Left lung (tissue), 10 donors: ENCODE results near the gene ALK. TPM values are rescaled to one million over a fixed set of nuclear protein-coding genes. Genes with fewer than 3 reads are reported as not detected.

Source experiments
- ATAC-seq: fragments of 200-7000 bp; cut with Tn5 transposase; one replicate; pipeline ENCODE4 v1.9.1; 2020; ENCODE audit warnings: moderate library complexity
- DNase-seq, 4 donors: peaks; one replicate each; pipeline ENCODE4 v3.0.0-alpha.2; 2013 to 2020
- H3K27ac ChIP-seq, 2 donors: fragments of 200-600 bp; sonication (generic) in 1 of 2; one replicate each; pipeline versions ENCODE4 v1.5.0 to v1.8.0; 2020 to 2021
- H3K27me3 ChIP-seq, 2 donors: fragments of 200-600 bp; sonication (generic) in 1 of 2; one replicate each; pipeline versions ENCODE4 v1.5.0 to v1.8.0; 2020 to 2021
- H3K36me3 ChIP-seq, 2 donors: fragments of 200-600 bp; sonication (generic) in 1 of 2; one replicate each; pipeline versions ENCODE4 v1.5.0 to v1.8.0; 2020 to 2021
- H3K4me1 ChIP-seq, 2 donors: fragments of 200-600 bp; one replicate each; pipeline ENCODE4 v1.8.0; 2021
- H3K4me3 ChIP-seq, 2 donors: fragments of 200-600 bp; sonication (generic) in 1 of 2; one replicate each; pipeline versions ENCODE4 v1.5.0 to v1.8.0; 2020 to 2021; ENCODE audit warnings: mild to moderate bottlenecking in 1 of 2
- H3K9me3 ChIP-seq, 2 donors: fragments of 200-600 bp; sonication (generic) in 1 of 2; one replicate each; pipeline versions ENCODE4 v1.5.0 to v1.8.0; 2020 to 2021
- intact Hi-C, 2 donors: fragments of 100-400 bp; cut with DNase I; formaldehyde crosslinking; loops; one replicate each; pipeline versions ENCODE4 v1.11.2 to v1.14.2; 2022
- polyA plus RNA-seq, 6 donors: library from polyadenylated mRNA; unstranded; fragments of 120-200 nt; gene quantifications; one replicate each; pipeline ENCODE4 v1.2.1, GENCODE V29; 2013; ENCODE audit not compliant: insufficient read length in 6 of 6
- total RNA-seq, 2 donors: library from RNA; stranded (reverse); fragmentation: NEBNext Ultra II Directional; extraction: Animal tissue kit (Norgen Biotek cat#: 25700); gene quantifications; one replicate each; pipeline ENCODE4 v1.2.1, GENCODE V29; 2021
- TF ChIP-seq, protein P1 (sequence below), 2 donors: fragments of 200-600 bp; sonication (generic) in 1 of 2; IDR thresholded peaks; one replicate each; pipeline versions ENCODE4 v1.5.0 to v1.8.0; 2021; ENCODE audit warnings: antibody characterized with exemption in 2 of 2
- donor health status: DM: no; HTN: yes; CAD: no.
- donor health status: DM: no; HTN: no; CAD: no.

The ALK gene
- total and polyA plus RNA-seq, 8 donors: 0.06 to 0.70 (median 0.12) TPM; not detected in 2

DNA sequence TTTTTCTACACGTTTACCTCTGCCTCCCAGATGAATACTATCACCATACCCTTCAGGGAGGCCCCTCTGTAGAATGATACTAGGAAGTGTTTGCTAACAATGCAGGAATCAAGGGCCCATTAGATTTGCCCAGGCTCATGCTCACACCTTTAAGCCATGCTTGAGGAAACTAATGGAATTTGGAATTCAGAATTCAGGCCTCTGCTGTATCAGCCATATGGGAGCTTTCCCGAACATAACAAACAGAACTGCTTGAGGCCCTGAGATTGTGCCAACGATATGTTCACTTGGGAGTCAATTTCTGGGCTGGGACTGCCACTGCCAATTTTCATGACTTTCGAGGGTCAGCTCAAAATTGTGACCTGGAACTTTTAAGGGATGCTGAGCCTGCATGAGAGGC, 523.7 kb downstream of the ALK start:
- Histone ChIP-seq H3K36me3 (no peaks in the 10 kb centered on the region), H3K27me3 (peaks cover 0 to 5% of the 10 kb centered on the region in 2 donors), H3K4me1 (no peaks in the 10 kb centered on the region), H3K4me3 (no peak overlapping the region), H3K9me3 (no peaks in the 10 kb centered on the region), H3K27ac (no peak overlapping the region)
- DNase-seq (no peak), ATAC-seq (no peak)
- intact Hi-C loops: no loop called here
- TF ChIP-seq, protein P1, sequence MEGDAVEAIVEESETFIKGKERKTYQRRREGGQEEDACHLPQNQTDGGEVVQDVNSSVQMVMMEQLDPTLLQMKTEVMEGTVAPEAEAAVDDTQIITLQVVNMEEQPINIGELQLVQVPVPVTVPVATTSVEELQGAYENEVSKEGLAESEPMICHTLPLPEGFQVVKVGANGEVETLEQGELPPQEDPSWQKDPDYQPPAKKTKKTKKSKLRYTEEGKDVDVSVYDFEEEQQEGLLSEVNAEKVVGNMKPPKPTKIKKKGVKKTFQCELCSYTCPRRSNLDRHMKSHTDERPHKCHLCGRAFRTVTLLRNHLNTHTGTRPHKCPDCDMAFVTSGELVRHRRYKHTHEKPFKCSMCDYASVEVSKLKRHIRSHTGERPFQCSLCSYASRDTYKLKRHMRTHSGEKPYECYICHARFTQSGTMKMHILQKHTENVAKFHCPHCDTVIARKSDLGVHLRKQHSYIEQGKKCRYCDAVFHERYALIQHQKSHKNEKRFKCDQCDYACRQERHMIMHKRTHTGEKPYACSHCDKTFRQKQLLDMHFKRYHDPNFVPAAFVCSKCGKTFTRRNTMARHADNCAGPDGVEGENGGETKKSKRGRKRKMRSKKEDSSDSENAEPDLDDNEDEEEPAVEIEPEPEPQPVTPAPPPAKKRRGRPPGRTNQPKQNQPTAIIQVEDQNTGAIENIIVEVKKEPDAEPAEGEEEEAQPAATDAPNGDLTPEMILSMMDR (IDR thresholded peaks at IDR 0.05): no peak

DNA sequence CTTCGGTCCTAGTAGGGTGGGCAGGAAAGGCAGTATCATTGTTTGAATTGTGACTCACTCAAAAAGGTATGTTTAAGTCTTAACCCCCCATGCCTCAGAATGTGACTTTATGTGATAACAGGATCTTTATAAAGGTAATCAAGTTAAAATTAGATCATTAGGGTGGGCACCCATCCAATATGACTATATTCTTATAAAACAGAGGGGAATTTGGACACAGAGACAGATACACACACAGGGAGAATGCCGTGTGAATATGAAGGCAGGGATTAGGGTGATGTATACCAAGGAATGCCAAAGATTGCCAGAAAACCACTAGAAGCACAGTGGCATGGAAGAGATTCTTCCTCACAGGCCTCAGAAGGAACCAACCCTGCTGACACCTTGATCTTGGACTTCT, 524.3 kb downstream of the ALK start:
- H3K36me3 ChIP-seq: no peaks in the 10 kb centered on the region
- H3K27ac ChIP-seq: no peak overlapping the region
- TF ChIP-seq, protein P1 (IDR thresholded peaks at IDR 0.05): no peak
- ATAC-seq (no peak), DNase-seq (no peak)
- no peak overlapping the region for H3K4me3 ChIP-seq
- H3K4me1 ChIP-seq: no peaks in the 10 kb centered on the region
- intact Hi-C loops: no loop called here
- peaks cover 0 to 5% of the 10 kb centered on the region in 2 donors for H3K27me3 ChIP-seq
- H3K9me3 ChIP-seq: no peaks in the 10 kb centered on the region

DNA sequence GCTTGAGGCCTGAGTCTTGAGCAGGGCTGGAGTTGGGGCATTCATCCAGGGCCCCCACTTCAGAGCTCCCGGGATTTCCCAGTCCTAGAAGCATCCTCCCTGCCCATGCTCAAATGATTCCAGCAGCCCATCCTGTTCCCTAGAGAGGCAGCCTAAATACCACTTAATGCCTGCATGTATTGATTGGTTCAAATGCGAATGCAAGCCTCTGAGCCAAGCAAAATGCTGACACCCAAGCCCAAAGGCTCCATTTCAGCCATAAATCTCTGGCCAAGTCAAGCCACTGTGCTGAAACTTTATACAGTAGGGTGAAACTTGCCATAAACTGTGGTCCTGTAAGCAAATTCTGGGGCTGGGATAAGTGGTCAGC, 526.4 kb downstream of the ALK start:
- ATAC-seq (no peak), DNase-seq (no peak)
- Histone ChIP-seq H3K4me3 (no peak overlapping the region), H3K4me1 (no peaks in the 10 kb centered on the region), H3K27me3 (peaks cover 0 to 5% of the 10 kb centered on the region in 2 donors), H3K9me3 (no peaks in the 10 kb centered on the region), H3K27ac (no peak overlapping the region), H3K36me3 (no peaks in the 10 kb centered on the region)
- TF ChIP-seq, protein P1 (IDR thresholded peaks at IDR 0.05): no peak
- intact Hi-C loops: no loop called here

DNA sequence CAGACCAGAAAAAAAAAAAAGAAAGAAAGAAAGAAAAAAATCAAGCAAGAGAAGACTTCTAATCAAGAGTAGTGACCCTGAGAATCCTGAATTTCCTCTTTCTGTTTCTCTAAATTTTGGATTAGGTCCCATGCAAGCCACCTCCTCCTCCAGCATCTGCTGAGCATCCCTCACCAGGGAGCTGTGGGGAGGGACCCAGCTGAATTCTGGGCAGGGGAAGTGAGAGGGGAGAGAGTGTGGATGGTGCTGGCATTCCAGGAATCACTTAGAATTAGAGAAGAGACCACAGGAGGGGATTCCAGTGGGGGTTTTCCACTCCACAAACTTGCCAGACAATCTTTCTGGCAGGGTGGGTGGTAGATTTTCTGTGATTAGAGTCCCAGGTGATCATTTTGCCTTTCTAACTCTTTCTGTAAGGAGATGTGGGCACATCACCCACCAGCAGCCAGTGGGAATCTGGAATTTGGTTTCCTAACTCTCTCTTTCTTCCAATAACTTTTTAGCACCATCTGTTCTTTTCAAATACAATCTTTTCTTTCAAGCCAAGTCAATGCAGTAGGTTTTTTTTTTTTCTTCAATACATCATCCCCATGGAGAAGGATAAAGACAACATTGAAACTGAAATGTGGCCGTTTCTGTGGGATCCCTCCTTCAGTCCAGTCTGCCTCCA, 526.9 kb downstream of the ALK start:
- no peak for DNase-seq
- Histone ChIP-seq H3K27ac (no peak overlapping the region), H3K4me3 (no peak overlapping the region), H3K9me3 (no peaks in the 10 kb centered on the region), H3K36me3 (no peaks in the 10 kb centered on the region), H3K4me1 (no peaks in the 10 kb centered on the region), H3K27me3 (peaks cover 0 to 5% of the 10 kb centered on the region in 2 donors)
- ATAC-seq: no peak
- TF ChIP-seq, protein P1 (IDR thresholded peaks at IDR 0.05): no peak
- intact Hi-C loops: no loop called here

DNA sequence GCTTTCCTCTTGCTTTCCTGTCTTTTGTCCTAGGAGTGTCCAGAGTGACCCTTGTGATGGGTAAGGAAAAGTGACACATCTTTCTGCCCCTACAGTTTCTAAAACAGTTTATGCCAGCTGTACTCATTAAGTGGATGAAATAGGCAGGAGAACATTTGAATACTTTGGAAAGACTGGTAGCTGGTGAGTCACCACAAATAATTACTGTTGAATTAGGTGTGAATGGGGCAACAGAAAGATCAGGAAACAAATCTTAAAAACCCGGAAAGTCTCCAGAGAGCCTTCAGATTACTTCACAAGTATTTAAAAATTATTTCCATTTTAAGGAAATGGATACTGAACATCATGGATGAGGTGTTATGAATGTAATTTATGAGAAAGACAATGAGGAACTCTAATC, 527.7 kb downstream of the ALK start:
- TF ChIP-seq, protein P1 (IDR thresholded peaks at IDR 0.05): no peak
- peaks cover 0 to 5% of the 10 kb centered on the region in 2 donors for H3K27me3 ChIP-seq
- no peak for DNase-seq
- no peaks in the 10 kb centered on the region for H3K36me3 ChIP-seq
- no peaks in the 10 kb centered on the region for H3K4me1 ChIP-seq
- no peak overlapping the region for H3K27ac ChIP-seq
- H3K4me3 ChIP-seq: no peak overlapping the region
- intact Hi-C loops: no loop called here
- no peaks in the 10 kb centered on the region for H3K9me3 ChIP-seq
- ATAC-seq: peak; percentile 33
